WTC11 (cell line): ENCODE results near the gene SH2D3C.

Experiments used
- ATF2 ChIP-seq: sonication (generic); formaldehyde crosslinking; IDR thresholded peaks from 2 replicates; pipeline ENCODE4 v1.8.1; 2022; ENCODE audit warnings: low read depth, missing genetic modification reagents, borderline replicate concordance
- CTCF ChIP-seq: fragments of 200-600 bp; IDR thresholded peaks from 2 replicates; pipeline ENCODE4 v1.8.0; 2022; ENCODE audit warnings: antibody characterized with exemption
- MAX ChIP-seq: sonication (generic); formaldehyde crosslinking; IDR thresholded peaks from 2 replicates; pipeline ENCODE4 v1.8.0; 2022; ENCODE audit warnings: mild to moderate bottlenecking, missing genetic modification reagents
- MLX ChIP-seq: sonication (generic); formaldehyde crosslinking; IDR thresholded peaks from 2 replicates; pipeline ENCODE4 v1.8.1; 2023; ENCODE audit warnings: mild to moderate bottlenecking, missing genetic modification reagents, moderate library complexity
- NFE2L1 ChIP-seq: sonication (generic); formaldehyde crosslinking; IDR thresholded peaks from 2 replicates; pipeline ENCODE4 v1.8.1; 2023; ENCODE audit warnings: missing genetic modification reagents
- TCF7 ChIP-seq: sonication (generic); formaldehyde crosslinking; IDR thresholded peaks from 2 replicates; pipeline ENCODE4 v1.8.0; 2022; ENCODE audit warnings: mild to moderate bottlenecking, low read depth, missing genetic modification reagents, moderate library complexity
- ZBTB43 ChIP-seq: sonication (generic); formaldehyde crosslinking; IDR thresholded peaks from 2 replicates; pipeline ENCODE4 v1.8.1; 2023; ENCODE audit warnings: mild to moderate bottlenecking, missing genetic modification reagents
- ZSCAN18 ChIP-seq: fragments of 250-450 bp; sonication (Bioruptor Pico); IDR thresholded peaks from 2 replicates; pipeline ENCODE4 v2.1.2; 2022; ENCODE audit warnings: mild to moderate bottlenecking, moderate library complexity

GRCh38 chr9:127714951-127715469 is 63.5 kb downstream of the SH2D3C start:
- TF ChIP-seq CTCF (no peak), NFE2L1 (CRISPR knock-in tag) (0 out of 2 replicates have a peak, but pooled peaks have one; percentile 16), TCF7 (CRISPR knock-in tag) (no peak), ZBTB43 (CRISPR knock-in tag) (no peak), MLX (CRISPR knock-in tag) (no peak), ZSCAN18 (CRISPR knock-in tag) (no peak), ATF2 (CRISPR knock-in tag) (no peak), MAX (CRISPR knock-in tag) (no peak)
